Tibial artery (tissue), 4 donors: Measurements from ENCODE around the gene ITGBL1.

ENCODE experiments used
- DNase-seq, 2 donors: peaks; one replicate each; pipeline ENCODE4 v3.0.0-alpha.2; 2019
- H3K27ac ChIP-seq, 2 donors: fragments of 200-600 bp; sonication (generic) in 1 of 2; 1 replicate in 1 of 2; 2 replicates in 1 of 2; pipeline ENCODE4 v1.5.1; 2018 to 2019; ENCODE audit warnings: mild to moderate bottlenecking in 1 of 2
- H3K27me3 ChIP-seq, 2 donors: fragments of 200-600 bp; sonication (generic) in 1 of 2; one replicate each; pipeline versions ENCODE4 v1.5.1 to v1.6.0; 2016 to 2019
- H3K36me3 ChIP-seq, 3 donors: fragments of 200-600 bp; sonication (generic) in 2 of 3; one replicate each; pipeline ENCODE4 v1.5.1; 2016 to 2019; ENCODE audit warnings: mild to moderate bottlenecking in 2 of 3
- H3K4me1 ChIP-seq, 4 donors: fragments of 200-600 bp; sonication (generic) in 2 of 4; 1 replicate in 3 of 4; 2 replicates in 1 of 4; pipeline ENCODE4 v1.5.1; 2016 to 2019
- H3K4me3 ChIP-seq, 2 donors: fragments of 200-600 bp; sonication (generic) in 1 of 2; 1 replicate in 1 of 2; 2 replicates in 1 of 2; pipeline ENCODE4 v1.5.1; 2018 to 2019; ENCODE audit warnings: mild to moderate bottlenecking in 2 of 2
- H3K9me3 ChIP-seq, 3 donors: fragments of 200-600 bp; sonication (generic) in 1 of 3; one replicate each; pipeline ENCODE4 v1.5.1; 2016 to 2019
- CTCF ChIP-seq, 2 experiments: fragments of 200-600 bp in 1 of 2; fragments of 450-650 bp in 1 of 2; IDR thresholded peaks; one replicate each; pipeline ENCODE4 v1.5.1; 2017 to 2019; ENCODE audit warnings: antibody characterized with exemption in 2 of 2, mild to moderate bottlenecking in 1 of 2, moderate library complexity in 1 of 2
- intact Hi-C: fragments of 100-400 bp; cut with DNase I; formaldehyde crosslinking; loops from one replicate; pipeline ENCODE4 v1.15.0; 2023; ENCODE audit warnings: low total_unique reads

Gene ITGBL1

GRCh38 chr13:101645871-101646270 is 193.4 kb downstream of the ITGBL1 start:
- no peak for DNase-seq
- Histone ChIP-seq H3K4me3 (no peak overlapping the region), H3K27ac (no peak overlapping the region), H3K4me1 (peaks cover 0 to 15% (median 2%) of the 10 kb centered on the region in 4 donors), H3K36me3 (no peaks in the 10 kb centered on the region), H3K27me3 (no peaks in the 10 kb centered on the region), H3K9me3 (no peaks in the 10 kb centered on the region)
- intact Hi-C loops: no loop called here
- TF ChIP-seq CTCF (IDR thresholded peaks at IDR 0.05): no peak

- H3K4me1 ChIP-seq: peaks cover 0 to 13% (median 2%) of the 10 kb centered on the region in 4 donors
- no peak overlapping the region for H3K27ac ChIP-seq
- intact Hi-C loops: no loop called here
- H3K4me3 ChIP-seq: no peak overlapping the region
- H3K36me3 ChIP-seq: no peaks in the 10 kb centered on the region
- H3K9me3 ChIP-seq: no peaks in the 10 kb centered on the region
- DNase-seq: no peak
- no peaks in the 10 kb centered on the region for H3K27me3 ChIP-seq
- TF ChIP-seq CTCF (IDR thresholded peaks at IDR 0.05): no peak
These were observed 195.3 kb downstream of the ITGBL1 start for GRCh38 chr13:101647760-101648159.

- intact Hi-C loops: no loop called here
- no peak for DNase-seq
- Histone ChIP-seq H3K4me1 (peaks cover 0 to 13% (median 2%) of the 10 kb centered on the region in 4 donors), H3K36me3 (no peaks in the 10 kb centered on the region), H3K27me3 (no peaks in the 10 kb centered on the region), H3K9me3 (no peaks in the 10 kb centered on the region), H3K4me3 (no peak overlapping the region), H3K27ac (no peak overlapping the region)
- TF ChIP-seq CTCF (IDR thresholded peaks at IDR 0.05): no peak
These were observed 196.5 kb downstream of the ITGBL1 start for GRCh38 chr13:101648766-101649487.

- no peaks in the 10 kb centered on the region for H3K9me3 ChIP-seq
- H3K27ac ChIP-seq: no peak overlapping the region
- no peaks in the 10 kb centered on the region for H3K36me3 ChIP-seq
- TF ChIP-seq CTCF (IDR thresholded peaks at IDR 0.05): no peak
- DNase-seq: no peak
- H3K4me3 ChIP-seq: no peak overlapping the region
- H3K27me3 ChIP-seq: no peaks in the 10 kb centered on the region
- intact Hi-C loops: no loop called here
- H3K4me1 ChIP-seq: peaks cover 0 to 13% (median 2%) of the 10 kb centered on the region in 4 donors
These were observed 197.1 kb downstream of the ITGBL1 start for GRCh38 chr13:101649488-101650126.

GRCh38 chr13:101654883-101655282 is 202.4 kb downstream of the ITGBL1 start:
- Histone ChIP-seq H3K27ac (no peak overlapping the region), H3K27me3 (no peaks in the 10 kb centered on the region)

More at GRCh38 chr13:101654883-101655282, 202.4 kb downstream of the ITGBL1 start:
- intact Hi-C loops: no loop called here
- Histone ChIP-seq H3K4me1 (peaks cover 0 to under 1% (median 0%) of the 10 kb centered on the region in 4 donors), H3K4me3 (no peak overlapping the region), H3K9me3 (no peaks in the 10 kb centered on the region), H3K36me3 (no peaks in the 10 kb centered on the region)
- no peak for DNase-seq
- no peak for TF ChIP-seq CTCF (IDR thresholded peaks at IDR 0.05)
